ENCODE results near the gene IMMP2L.

Gene IMMP2L

GRCh38 chr7:111089822-111090426 lies 472.4 kb downstream of the IMMP2L start:
- H3K27me3 ChIP-seq (ENCODE audit: insufficient read depth, low read length, poor library complexity, severe bottlenecking) = no peaks in the 10 kb centered on the region
- TF ChIP-seq CTCF (conservative IDR thresholded peaks at IDR 0.05; ENCODE audit: low read length) (peak; percentile 77), EZH2phosphoT487 (IDR thresholded peaks at IDR 0.05; ENCODE audit: borderline replicate concordance) (no peak)
- H3K9me3 ChIP-seq (ENCODE audit: insufficient read depth, low read depth, low read length) = no peaks in the 10 kb centered on the region
- H3F3A ChIP-seq (ENCODE audit: low read depth) = no peaks in the 10 kb centered on the region
- H3K4me2 ChIP-seq (ENCODE audit: low read depth, low read length, poor library complexity, severe bottlenecking) = no peak overlapping the region
- H3K9me2 ChIP-seq (replicated peaks; ENCODE audit: low read depth, low read length) = no peaks in the 10 kb centered on the region
- H4K20me1 ChIP-seq (ENCODE audit: insufficient read depth, low read length, poor library complexity, severe bottlenecking) = no peaks in the 10 kb centered on the region
- H3K79me2 ChIP-seq (ENCODE audit: insufficient read depth, low read length) = no peaks in the 10 kb centered on the region
- no peak overlapping the region for H3K4me3 ChIP-seq (ENCODE audit: low read length, poor library complexity, severe bottlenecking)
- no peaks in the 10 kb centered on the region for H3K36me3 ChIP-seq (ENCODE audit: insufficient read depth, low read length)
- H2AFZ ChIP-seq (ENCODE audit: low read length) = no peak overlapping the region
- no peak overlapping the region for H3K9ac ChIP-seq (ENCODE audit: low read depth, low read length, poor library complexity, severe bottlenecking)
- peaks cover 26% of the 10 kb centered on the region for H3K4me1 ChIP-seq (ENCODE audit: insufficient read depth, low read length, poor library complexity, severe bottlenecking)

GRCh38 chr7:111088328-111088727 lies 474.0 kb downstream of the IMMP2L start:
- no peaks in the 10 kb centered on the region for H4K20me1 ChIP-seq (ENCODE audit: insufficient read depth, low read length, poor library complexity, severe bottlenecking)
- no peak overlapping the region for H3K4me2 ChIP-seq (ENCODE audit: low read depth, low read length, poor library complexity, severe bottlenecking)
- no peaks in the 10 kb centered on the region for H3K9me2 ChIP-seq (replicated peaks; ENCODE audit: low read depth, low read length)
- H3K79me2 ChIP-seq (ENCODE audit: insufficient read depth, low read length) = no peaks in the 10 kb centered on the region
- H3K36me3 ChIP-seq (ENCODE audit: insufficient read depth, low read length) = no peaks in the 10 kb centered on the region
- no peak overlapping the region for H3K9ac ChIP-seq (ENCODE audit: low read depth, low read length, poor library complexity, severe bottlenecking)
- H3K27me3 ChIP-seq (ENCODE audit: insufficient read depth, low read length, poor library complexity, severe bottlenecking) = no peaks in the 10 kb centered on the region
- no peaks in the 10 kb centered on the region for H3K9me3 ChIP-seq (ENCODE audit: insufficient read depth, low read depth, low read length)
- peaks cover 3% of the 10 kb centered on the region; the same call in 1 of the 2 replicates for H3F3A ChIP-seq (ENCODE audit: low read depth)
- peaks cover 40% of the 10 kb centered on the region for H3K4me1 ChIP-seq (ENCODE audit: insufficient read depth, low read length, poor library complexity, severe bottlenecking)
- H3K4me3 ChIP-seq (ENCODE audit: low read length, poor library complexity, severe bottlenecking) = no peak overlapping the region
- TF ChIP-seq CTCF (conservative IDR thresholded peaks at IDR 0.05; ENCODE audit: low read length) (no peak), EZH2phosphoT487 (IDR thresholded peaks at IDR 0.05; ENCODE audit: borderline replicate concordance) (no peak)
- no peak overlapping the region for H2AFZ ChIP-seq (ENCODE audit: low read length)

- Histone ChIP-seq H3K9ac (ENCODE audit: low read depth, low read length, poor library complexity, severe bottlenecking) (no peak overlapping the region), H2AFZ (ENCODE audit: low read length) (no peak overlapping the region), H3K4me3 (ENCODE audit: low read length, poor library complexity, severe bottlenecking) (no peak overlapping the region), H3K79me2 (ENCODE audit: insufficient read depth, low read length) (no peaks in the 10 kb centered on the region), H3K4me1 (ENCODE audit: insufficient read depth, low read length, poor library complexity, severe bottlenecking) (peaks cover 44% of the 10 kb centered on the region), H3K27me3 (ENCODE audit: insufficient read depth, low read length, poor library complexity, severe bottlenecking) (no peaks in the 10 kb centered on the region), H4K20me1 (ENCODE audit: insufficient read depth, low read length, poor library complexity, severe bottlenecking) (no peaks in the 10 kb centered on the region), H3K9me3 (ENCODE audit: insufficient read depth, low read depth, low read length) (no peaks in the 10 kb centered on the region), H3K4me2 (ENCODE audit: low read depth, low read length, poor library complexity, severe bottlenecking) (no peak overlapping the region), H3K9me2 (replicated peaks; ENCODE audit: low read depth, low read length) (no peaks in the 10 kb centered on the region), H3K36me3 (ENCODE audit: insufficient read depth, low read length) (no peaks in the 10 kb centered on the region), H3F3A (ENCODE audit: low read depth) (peaks cover 3% of the 10 kb centered on the region; the same call in 1 of the 2 replicates)
- TF ChIP-seq EZH2phosphoT487 (IDR thresholded peaks at IDR 0.05; ENCODE audit: borderline replicate concordance) (no peak), CTCF (conservative IDR thresholded peaks at IDR 0.05; ENCODE audit: low read length) (no peak)
These were observed 475.8 kb downstream of the IMMP2L start for GRCh38 chr7:111086532-111086931.

Data from Loucy (cell line).